ENCODE data around the gene ADAT3.

The ADAT3 gene

DNA sequence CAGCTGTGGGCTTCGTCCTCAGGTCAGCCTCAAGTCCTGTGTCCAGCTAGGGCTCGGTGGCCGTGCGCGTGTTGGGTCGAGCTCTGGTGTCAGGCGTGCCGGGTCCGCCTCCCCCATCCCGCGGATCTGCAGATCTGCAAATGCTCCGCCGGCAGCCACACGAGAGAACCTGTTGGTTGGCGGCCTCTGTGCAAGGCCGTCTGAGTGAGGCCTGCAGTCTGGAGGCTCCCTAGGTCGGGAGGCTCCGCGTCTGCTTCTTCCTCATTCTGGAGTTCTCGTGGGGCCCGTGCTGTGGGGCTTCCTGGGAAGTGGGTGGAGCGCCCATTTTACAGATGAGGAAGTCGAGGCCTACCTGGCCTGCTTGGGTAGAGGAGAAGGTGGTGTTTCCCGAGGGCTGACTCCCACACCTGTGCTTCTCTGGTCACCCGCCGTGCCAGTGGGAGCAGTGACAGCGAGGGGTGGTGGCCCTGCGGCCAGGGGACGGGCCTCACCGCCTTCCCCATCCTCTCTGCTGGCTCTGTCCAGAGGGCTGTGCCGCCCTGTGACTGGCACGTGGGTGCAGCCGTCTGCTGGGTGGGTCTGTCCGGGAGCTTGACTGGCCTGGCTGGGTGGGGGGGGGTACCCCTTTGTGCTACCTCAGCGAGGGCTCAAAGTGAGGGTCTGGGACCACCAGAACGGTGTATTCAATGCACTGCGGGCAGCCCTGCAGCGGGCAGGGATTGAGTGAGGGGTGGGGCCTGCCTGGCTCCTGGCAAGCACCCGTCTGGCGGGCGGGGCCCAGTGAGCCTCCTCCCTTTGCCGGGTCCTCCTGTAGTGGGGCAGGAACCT, 39.1 kb downstream of the ADAT3 start:
- no peaks in the 10 kb centered on the region for H3K27me3 ChIP-seq (ENCODE audit: control insufficient read depth in 5 of 5, insufficient read depth in 4 of 5, low read length in 5 of 5)
- no peak overlapping the region for H3K27ac ChIP-seq (ENCODE audit: low read depth, low read length)
- no peaks in the 10 kb centered on the region for H3K9me3 ChIP-seq (ENCODE audit: control insufficient read depth in 5 of 5, low read length in 5 of 5)
- no peak overlapping the region for H3K4me3 ChIP-seq (ENCODE audit: low read depth in 1 of 5, low read length in 5 of 5)
- peaks cover 5 to 61% (median 44%) of the 10 kb centered on the region in 5 donors for H3K4me1 ChIP-seq (ENCODE audit: control insufficient read depth in 5 of 5, insufficient read depth in 5 of 5, low read length in 5 of 5)
- H3K36me3 ChIP-seq (ENCODE audit: control insufficient read depth in 5 of 5, insufficient read depth in 5 of 5, low read length in 5 of 5): peaks cover 0 to 3% (median 0%) of the 10 kb centered on the region in 5 donors
- peak overlapping the region in 1 of 5 donors; percentile 5 for H3K9ac ChIP-seq (ENCODE audit: low read length in 5 of 5)

DNA sequence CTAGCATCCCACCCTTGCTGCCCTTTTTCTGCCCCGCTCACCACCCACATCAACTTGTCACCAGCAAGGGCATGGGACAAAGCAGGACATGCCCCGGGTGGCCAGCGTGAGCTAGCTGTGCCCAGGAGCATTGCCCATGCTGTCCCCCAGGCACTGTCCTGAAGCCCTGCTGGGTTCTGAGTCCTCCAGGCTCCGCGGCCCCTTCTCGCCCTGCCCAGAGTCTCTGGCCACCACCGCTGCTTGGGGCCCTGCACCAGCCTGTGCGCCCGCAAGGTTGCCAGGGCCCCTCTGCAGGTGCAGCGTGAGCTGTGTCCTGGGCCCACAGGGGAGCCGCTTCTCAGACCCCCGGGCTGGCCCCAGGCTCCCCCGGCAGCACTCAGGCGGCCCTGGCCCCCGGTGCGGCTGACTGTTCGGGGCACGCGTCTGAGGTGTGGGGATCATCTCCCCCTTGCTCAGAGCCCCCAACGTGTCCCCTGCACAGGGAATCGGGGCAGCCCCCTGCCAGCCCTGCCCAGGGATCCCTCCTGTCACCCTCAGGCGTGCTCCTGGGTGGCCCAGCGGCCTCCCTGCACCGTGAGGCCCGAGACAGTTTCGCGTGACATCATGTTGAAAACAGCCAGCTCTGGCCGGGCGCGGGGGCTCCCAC, 39.8 kb downstream of the ADAT3 start:
- Histone ChIP-seq H3K4me1 (ENCODE audit: control insufficient read depth in 5 of 5, insufficient read depth in 5 of 5, low read length in 5 of 5) (peaks cover 5 to 56% (median 39%) of the 10 kb centered on the region in 5 donors), H3K27me3 (ENCODE audit: control insufficient read depth in 5 of 5, insufficient read depth in 4 of 5, low read length in 5 of 5) (no peaks in the 10 kb centered on the region)

DNA sequence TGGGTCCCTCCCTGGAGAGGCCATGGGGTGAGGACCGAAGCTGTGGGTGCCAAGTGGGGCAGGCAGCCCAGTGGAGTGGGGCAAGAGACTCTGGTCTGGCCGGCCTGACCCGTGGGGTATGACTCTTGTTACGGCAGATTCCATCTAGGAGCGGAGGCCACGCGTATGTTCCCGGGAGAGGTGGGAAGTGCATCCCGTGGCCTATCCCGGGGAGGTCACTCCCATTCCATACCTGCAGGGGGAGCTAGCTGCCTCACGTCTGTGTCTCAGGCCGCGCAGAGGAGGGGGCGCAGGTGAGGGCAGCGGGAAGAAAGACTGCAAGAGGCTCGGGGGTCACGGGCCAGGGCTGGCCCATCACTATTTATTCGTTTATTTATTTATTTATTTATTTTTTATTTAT, 40.7 kb downstream of the ADAT3 start:
- no peak overlapping the region for H3K4me3 ChIP-seq (ENCODE audit: low read depth in 1 of 5, low read length in 5 of 5)
- no peak overlapping the region for H3K27ac ChIP-seq (ENCODE audit: low read depth, low read length)
- H3K36me3 ChIP-seq (ENCODE audit: control insufficient read depth in 5 of 5, insufficient read depth in 5 of 5, low read length in 5 of 5): peaks cover 0 to 4% (median 2%) of the 10 kb centered on the region in 5 donors
- H3K4me1 ChIP-seq (ENCODE audit: control insufficient read depth in 5 of 5, insufficient read depth in 5 of 5, low read length in 5 of 5): peaks cover 5 to 51% (median 35%) of the 10 kb centered on the region in 5 donors
- no peaks in the 10 kb centered on the region for H3K27me3 ChIP-seq (ENCODE audit: control insufficient read depth in 5 of 5, insufficient read depth in 4 of 5, low read length in 5 of 5)
- no peaks in the 10 kb centered on the region for H3K9me3 ChIP-seq (ENCODE audit: control insufficient read depth in 5 of 5, low read length in 5 of 5)
- no peak overlapping the region for H3K9ac ChIP-seq (ENCODE audit: low read length in 5 of 5)

More for the DNA sequence above, 39.8 kb downstream of the ADAT3 start:
- H3K4me3 ChIP-seq (ENCODE audit: low read depth in 1 of 5, low read length in 5 of 5): no peak overlapping the region
- no peak overlapping the region for H3K9ac ChIP-seq (ENCODE audit: low read length in 5 of 5)
- H3K36me3 ChIP-seq (ENCODE audit: control insufficient read depth in 5 of 5, insufficient read depth in 5 of 5, low read length in 5 of 5): peaks cover 0 to 4% (median 2%) of the 10 kb centered on the region in 5 donors
- H3K27ac ChIP-seq (ENCODE audit: low read depth, low read length): no peak overlapping the region
- H3K9me3 ChIP-seq (ENCODE audit: control insufficient read depth in 5 of 5, low read length in 5 of 5): no peaks in the 10 kb centered on the region

DNA sequence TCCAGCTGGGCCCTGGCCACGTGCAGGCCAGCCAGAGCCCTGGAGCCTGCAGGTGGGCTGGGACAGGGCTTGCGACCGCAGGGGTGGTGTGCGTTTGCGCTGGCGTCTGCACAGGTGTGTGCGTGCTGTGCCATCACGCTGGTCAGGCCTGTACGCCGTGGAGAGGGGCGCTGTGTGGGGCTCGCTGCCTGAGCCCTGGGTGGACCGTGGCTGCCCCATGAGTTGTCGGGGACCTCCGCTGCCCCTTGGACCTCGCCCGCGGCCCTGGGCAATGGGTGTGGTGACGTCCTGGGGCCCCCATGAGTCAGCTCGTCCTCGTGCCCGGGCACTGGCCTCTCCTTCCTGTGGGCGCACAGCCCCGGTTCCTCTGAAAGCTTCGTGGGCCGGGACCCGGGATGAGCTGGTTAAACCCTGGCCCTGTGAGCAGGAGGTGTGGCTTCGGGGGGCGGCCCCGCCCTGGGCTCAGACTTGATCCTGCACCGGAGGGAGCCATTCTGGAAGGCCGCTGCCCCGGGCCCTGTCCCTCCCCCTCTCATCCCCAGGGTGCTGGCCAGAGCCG, 42.5 kb downstream of the ADAT3 start:
- Histone ChIP-seq H3K36me3 (ENCODE audit: control insufficient read depth in 5 of 5, insufficient read depth in 5 of 5, low read length in 5 of 5) (peaks cover 0 to 11% (median 2%) of the 10 kb centered on the region in 5 donors), H3K9ac (ENCODE audit: low read length in 5 of 5) (no peak overlapping the region), H3K27me3 (ENCODE audit: control insufficient read depth in 5 of 5, insufficient read depth in 4 of 5, low read length in 5 of 5) (no peaks in the 10 kb centered on the region), H3K9me3 (ENCODE audit: control insufficient read depth in 5 of 5, low read length in 5 of 5) (no peaks in the 10 kb centered on the region), H3K27ac (ENCODE audit: low read depth, low read length) (no peak overlapping the region), H3K4me3 (ENCODE audit: low read depth in 1 of 5, low read length in 5 of 5) (no peak overlapping the region), H3K4me1 (ENCODE audit: control insufficient read depth in 5 of 5, insufficient read depth in 5 of 5, low read length in 5 of 5) (peaks cover 5 to 41% (median 27%) of the 10 kb centered on the region in 5 donors)

DNA sequence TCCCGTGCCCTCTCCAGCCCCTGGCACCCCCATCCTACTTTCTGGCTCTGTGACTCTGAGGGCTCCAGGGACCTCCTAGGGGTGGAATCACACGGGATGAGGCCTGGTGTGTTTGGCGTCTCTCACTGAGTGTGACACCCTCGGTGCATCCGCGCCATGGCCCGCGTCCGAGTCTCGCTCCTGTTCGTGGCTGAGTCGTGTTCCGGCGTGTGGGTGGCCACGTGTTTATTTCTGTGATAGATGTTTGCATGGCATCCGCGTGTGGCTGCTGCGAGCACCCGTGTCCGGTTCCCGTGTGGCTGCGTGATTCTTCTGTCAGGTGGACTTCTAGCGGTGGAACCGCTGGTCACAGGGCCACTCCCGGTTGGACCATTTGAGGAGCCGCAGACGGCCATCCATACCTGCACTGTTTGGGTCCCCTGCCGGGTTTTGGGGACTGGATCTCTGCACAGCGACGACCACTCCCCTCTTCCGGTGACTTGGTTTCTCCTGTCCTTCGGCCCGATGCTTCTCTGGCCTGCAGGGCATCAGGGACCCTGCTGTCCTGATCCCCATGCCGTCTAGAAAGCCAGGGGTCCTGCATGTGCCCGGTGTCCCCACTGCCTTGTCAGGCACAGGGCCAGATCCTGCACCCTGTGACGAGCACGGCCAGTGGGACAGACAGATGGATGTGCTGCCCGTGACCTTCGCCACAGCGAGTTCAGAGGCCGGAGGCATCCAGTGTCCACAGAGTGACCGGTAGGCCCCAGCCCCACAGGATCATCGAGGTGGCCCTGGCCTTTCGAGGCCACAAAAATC, 44.3 kb downstream of the ADAT3 start:
- H3K27me3 ChIP-seq (ENCODE audit: control insufficient read depth in 5 of 5, insufficient read depth in 4 of 5, low read length in 5 of 5): no peaks in the 10 kb centered on the region
- H3K9ac ChIP-seq (ENCODE audit: low read length in 5 of 5): no peak overlapping the region
- H3K4me3 ChIP-seq (ENCODE audit: low read depth in 1 of 5, low read length in 5 of 5): no peak overlapping the region
- H3K36me3 ChIP-seq (ENCODE audit: control insufficient read depth in 5 of 5, insufficient read depth in 5 of 5, low read length in 5 of 5): peaks cover 0 to 24% (median 4%) of the 10 kb centered on the region in 5 donors
- peaks cover 2 to 23% (median 13%) of the 10 kb centered on the region in 5 donors for H3K4me1 ChIP-seq (ENCODE audit: control insufficient read depth in 5 of 5, insufficient read depth in 5 of 5, low read length in 5 of 5)
- no peak overlapping the region for H3K27ac ChIP-seq (ENCODE audit: low read depth, low read length)
- H3K9me3 ChIP-seq (ENCODE audit: control insufficient read depth in 5 of 5, low read length in 5 of 5): no peaks in the 10 kb centered on the region

DNA sequence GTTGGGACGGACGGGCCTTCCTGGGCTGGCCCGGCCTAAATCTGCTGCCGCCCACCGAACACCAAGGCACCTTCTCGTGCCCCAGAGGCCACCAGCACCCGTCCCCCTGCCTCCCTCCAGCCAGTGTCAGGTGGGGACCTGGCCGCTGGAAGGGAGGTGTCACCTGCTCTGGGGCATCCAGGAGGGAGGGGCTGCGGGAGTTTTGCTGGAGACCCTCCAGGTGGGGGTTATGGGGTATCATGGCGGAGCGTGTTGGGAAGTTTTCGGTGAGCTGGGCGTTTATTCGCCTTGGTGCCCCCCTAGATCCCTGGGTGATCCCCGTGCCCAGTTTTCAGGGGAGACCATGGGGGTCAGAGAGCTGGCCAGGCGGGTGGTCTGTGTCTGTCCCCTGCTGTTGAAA, 45.4 kb downstream of the ADAT3 start:
- peaks cover 2 to 18% (median 5%) of the 10 kb centered on the region in 5 donors for H3K4me1 ChIP-seq (ENCODE audit: control insufficient read depth in 5 of 5, insufficient read depth in 5 of 5, low read length in 5 of 5)
- H3K4me3 ChIP-seq (ENCODE audit: low read depth in 1 of 5, low read length in 5 of 5): no peak overlapping the region
- H3K27ac ChIP-seq (ENCODE audit: low read depth, low read length): no peak overlapping the region
- no peak overlapping the region for H3K9ac ChIP-seq (ENCODE audit: low read length in 5 of 5)
- no peaks in the 10 kb centered on the region for H3K27me3 ChIP-seq (ENCODE audit: control insufficient read depth in 5 of 5, insufficient read depth in 4 of 5, low read length in 5 of 5)
- H3K36me3 ChIP-seq (ENCODE audit: control insufficient read depth in 5 of 5, insufficient read depth in 5 of 5, low read length in 5 of 5): peaks cover 0 to 26% (median 4%) of the 10 kb centered on the region in 5 donors
- no peaks in the 10 kb centered on the region for H3K9me3 ChIP-seq (ENCODE audit: control insufficient read depth in 5 of 5, low read length in 5 of 5)

DNA sequence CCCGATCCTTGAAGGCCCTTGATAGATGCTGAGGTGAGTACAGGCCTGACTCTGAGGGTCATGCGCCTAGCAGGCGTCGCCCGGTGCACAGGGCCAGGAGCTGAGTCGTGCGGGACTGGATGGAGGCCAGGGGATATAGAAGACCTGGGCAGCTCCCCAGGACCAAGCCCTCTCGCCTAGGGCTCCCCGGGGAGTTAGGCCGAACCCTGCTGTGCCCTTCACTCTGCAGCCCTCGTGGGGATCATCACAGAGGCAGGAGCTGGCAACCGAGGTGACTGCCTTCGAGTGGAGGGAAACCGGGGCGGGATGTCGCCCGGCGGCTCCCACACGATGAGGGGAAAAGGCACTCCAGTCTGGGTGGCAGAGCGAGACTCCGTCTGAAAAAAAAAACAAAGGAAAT, 47.4 kb downstream of the ADAT3 start:
- no peak overlapping the region for H3K4me3 ChIP-seq (ENCODE audit: low read depth in 1 of 5, low read length in 5 of 5)
- no peak overlapping the region for H3K27ac ChIP-seq (ENCODE audit: low read depth, low read length)
- H3K9ac ChIP-seq (ENCODE audit: low read length in 5 of 5): no peak overlapping the region
- no peaks in the 10 kb centered on the region for H3K9me3 ChIP-seq (ENCODE audit: control insufficient read depth in 5 of 5, low read length in 5 of 5)
- H3K27me3 ChIP-seq (ENCODE audit: control insufficient read depth in 5 of 5, insufficient read depth in 4 of 5, low read length in 5 of 5): no peaks in the 10 kb centered on the region
- H3K36me3 ChIP-seq (ENCODE audit: control insufficient read depth in 5 of 5, insufficient read depth in 5 of 5, low read length in 5 of 5): peaks cover 0 to 23% (median 4%) of the 10 kb centered on the region in 5 donors
- H3K4me1 ChIP-seq (ENCODE audit: control insufficient read depth in 5 of 5, insufficient read depth in 5 of 5, low read length in 5 of 5): peaks cover 2 to 24% (median 14%) of the 10 kb centered on the region in 5 donors

DNA sequence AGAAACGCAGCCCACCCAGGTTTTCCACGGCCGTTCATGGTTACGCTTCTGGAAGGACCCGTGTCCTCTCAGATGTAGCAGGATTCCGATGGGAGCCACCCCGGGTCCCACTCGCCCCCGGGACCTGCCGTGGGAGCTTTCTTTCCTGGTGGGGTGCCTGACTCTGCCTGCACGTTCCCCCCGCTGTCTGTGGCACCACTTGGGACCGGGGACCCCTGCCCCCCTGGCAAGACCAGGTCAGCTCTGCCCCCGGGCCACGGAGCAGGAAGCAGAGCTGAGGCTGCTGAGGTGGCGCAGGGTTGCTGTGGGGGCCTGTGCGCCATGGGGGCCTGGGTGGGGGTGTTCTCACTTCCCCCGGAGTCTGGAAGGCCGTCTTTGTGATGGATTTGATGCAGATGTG, 47.8 kb downstream of the ADAT3 start:
- Histone ChIP-seq H3K9ac (ENCODE audit: low read length in 5 of 5) (no peak overlapping the region), H3K27ac (ENCODE audit: low read depth, low read length) (no peak overlapping the region), H3K4me3 (ENCODE audit: low read depth in 1 of 5, low read length in 5 of 5) (no peak overlapping the region), H3K4me1 (ENCODE audit: control insufficient read depth in 5 of 5, insufficient read depth in 5 of 5, low read length in 5 of 5) (peaks cover 2 to 22% (median 14%) of the 10 kb centered on the region in 5 donors), H3K9me3 (ENCODE audit: control insufficient read depth in 5 of 5, low read length in 5 of 5) (no peaks in the 10 kb centered on the region), H3K36me3 (ENCODE audit: control insufficient read depth in 5 of 5, insufficient read depth in 5 of 5, low read length in 5 of 5) (peaks cover 0 to 23% (median 4%) of the 10 kb centered on the region in 5 donors), H3K27me3 (ENCODE audit: control insufficient read depth in 5 of 5, insufficient read depth in 4 of 5, low read length in 5 of 5) (no peaks in the 10 kb centered on the region)

DNA sequence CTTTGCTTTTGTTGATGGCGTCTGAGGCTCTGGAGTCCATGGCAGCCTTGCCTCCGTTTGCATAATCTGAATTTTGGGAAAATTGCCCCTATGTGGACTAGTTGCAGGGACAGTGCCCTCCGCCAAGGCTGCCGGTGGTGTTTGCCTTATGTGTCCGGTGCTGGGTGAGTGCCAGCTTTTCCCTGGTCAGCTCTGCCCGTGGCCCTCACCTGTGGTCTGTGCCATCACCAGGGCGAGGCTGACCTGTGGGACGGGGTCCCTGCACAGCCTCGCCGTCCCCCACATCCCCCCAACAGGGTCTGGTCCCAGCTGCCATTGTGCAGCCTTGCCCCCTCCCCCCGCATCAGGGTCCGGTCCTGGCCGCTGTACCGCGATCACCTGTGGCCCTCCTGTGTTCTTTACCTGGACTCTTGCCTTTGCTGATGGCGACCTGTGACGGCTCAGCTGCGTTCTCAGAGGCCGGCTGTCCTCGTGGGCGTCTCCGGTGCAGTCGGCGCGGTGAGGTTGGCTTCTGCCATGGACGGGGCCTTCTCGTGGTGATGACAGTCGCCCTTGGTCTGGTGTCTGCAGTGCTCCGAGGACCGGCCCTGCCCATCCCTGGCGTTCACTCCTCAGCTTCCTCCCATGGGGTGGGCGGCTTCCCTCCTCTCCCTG, 48.4 kb downstream of the ADAT3 start:
- H3K4me1 ChIP-seq (ENCODE audit: control insufficient read depth in 5 of 5, insufficient read depth in 5 of 5, low read length in 5 of 5): peaks cover 2 to 22% (median 14%) of the 10 kb centered on the region in 5 donors
- no peak overlapping the region for H3K4me3 ChIP-seq (ENCODE audit: low read depth in 1 of 5, low read length in 5 of 5)
- H3K9me3 ChIP-seq (ENCODE audit: control insufficient read depth in 5 of 5, low read length in 5 of 5): no peaks in the 10 kb centered on the region
- no peak overlapping the region for H3K27ac ChIP-seq (ENCODE audit: low read depth, low read length)
- no peaks in the 10 kb centered on the region for H3K27me3 ChIP-seq (ENCODE audit: control insufficient read depth in 5 of 5, insufficient read depth in 4 of 5, low read length in 5 of 5)
- H3K36me3 ChIP-seq (ENCODE audit: control insufficient read depth in 5 of 5, insufficient read depth in 5 of 5, low read length in 5 of 5): peaks cover 0 to 23% (median 4%) of the 10 kb centered on the region in 5 donors
- no peak overlapping the region for H3K9ac ChIP-seq (ENCODE audit: low read length in 5 of 5)
